GM12801 (cell line): ENCODE data around the gene CXorf65.

ENCODE experiments used
- TF ChIP-seq, protein P1 (sequence below): IDR thresholded peaks from one replicate; pipeline ENCODE4 v1.5.1; 2011; ENCODE audit warnings: control low read depth; ENCODE audit not compliant: insufficient read length; ENCODE audit errors: extremely low read depth

Gene CXorf65

DNA sequence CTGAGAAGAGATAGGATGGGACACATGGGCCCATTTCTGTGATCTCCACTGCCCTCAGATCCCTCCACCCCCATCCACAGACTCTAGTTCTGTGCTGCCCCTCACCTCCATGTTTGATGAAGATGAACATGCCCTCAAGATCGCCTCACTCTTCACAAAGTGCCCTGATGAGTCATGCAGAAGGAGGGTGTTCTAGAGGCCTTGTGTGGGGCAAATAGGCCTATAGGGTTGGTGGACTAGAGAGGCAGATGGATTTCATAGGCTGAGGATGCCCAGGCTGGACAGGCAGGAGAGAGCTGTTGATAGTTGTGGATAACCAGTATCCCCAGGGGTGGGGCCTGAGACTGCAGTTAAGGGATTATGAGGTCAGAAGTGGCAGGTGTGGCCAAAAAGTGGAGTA, at the start of gene CXorf65:
CXorf65 (minus strand) TSS at position 314 of the 400 bp plus-strand sequence; CDS start at position 130, 184 bp downstream.
- TF ChIP-seq, protein P1, sequence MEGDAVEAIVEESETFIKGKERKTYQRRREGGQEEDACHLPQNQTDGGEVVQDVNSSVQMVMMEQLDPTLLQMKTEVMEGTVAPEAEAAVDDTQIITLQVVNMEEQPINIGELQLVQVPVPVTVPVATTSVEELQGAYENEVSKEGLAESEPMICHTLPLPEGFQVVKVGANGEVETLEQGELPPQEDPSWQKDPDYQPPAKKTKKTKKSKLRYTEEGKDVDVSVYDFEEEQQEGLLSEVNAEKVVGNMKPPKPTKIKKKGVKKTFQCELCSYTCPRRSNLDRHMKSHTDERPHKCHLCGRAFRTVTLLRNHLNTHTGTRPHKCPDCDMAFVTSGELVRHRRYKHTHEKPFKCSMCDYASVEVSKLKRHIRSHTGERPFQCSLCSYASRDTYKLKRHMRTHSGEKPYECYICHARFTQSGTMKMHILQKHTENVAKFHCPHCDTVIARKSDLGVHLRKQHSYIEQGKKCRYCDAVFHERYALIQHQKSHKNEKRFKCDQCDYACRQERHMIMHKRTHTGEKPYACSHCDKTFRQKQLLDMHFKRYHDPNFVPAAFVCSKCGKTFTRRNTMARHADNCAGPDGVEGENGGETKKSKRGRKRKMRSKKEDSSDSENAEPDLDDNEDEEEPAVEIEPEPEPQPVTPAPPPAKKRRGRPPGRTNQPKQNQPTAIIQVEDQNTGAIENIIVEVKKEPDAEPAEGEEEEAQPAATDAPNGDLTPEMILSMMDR: no peak

DNA sequence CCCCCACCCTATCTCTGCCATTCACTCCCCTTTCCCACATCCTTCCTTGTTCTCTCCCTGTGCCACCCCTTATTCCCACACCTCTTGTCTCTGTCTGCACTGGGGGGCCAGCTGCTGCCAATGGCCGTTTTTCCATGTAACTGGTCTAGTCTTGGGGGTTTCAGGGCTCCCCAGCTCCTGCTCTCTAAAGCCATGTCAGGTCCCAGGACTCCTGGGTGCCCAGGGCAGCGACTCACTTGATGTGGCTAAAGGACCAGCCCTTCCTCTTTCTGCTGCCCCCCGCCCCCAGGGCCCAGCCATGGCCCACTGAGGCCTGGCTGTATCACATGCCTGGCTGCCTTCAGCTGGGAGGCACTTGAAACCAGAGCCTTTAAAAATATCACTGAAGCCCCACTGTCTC, 48.1 kb upstream of the CXorf65 start:
- TF ChIP-seq, protein P1: no peak

DNA sequence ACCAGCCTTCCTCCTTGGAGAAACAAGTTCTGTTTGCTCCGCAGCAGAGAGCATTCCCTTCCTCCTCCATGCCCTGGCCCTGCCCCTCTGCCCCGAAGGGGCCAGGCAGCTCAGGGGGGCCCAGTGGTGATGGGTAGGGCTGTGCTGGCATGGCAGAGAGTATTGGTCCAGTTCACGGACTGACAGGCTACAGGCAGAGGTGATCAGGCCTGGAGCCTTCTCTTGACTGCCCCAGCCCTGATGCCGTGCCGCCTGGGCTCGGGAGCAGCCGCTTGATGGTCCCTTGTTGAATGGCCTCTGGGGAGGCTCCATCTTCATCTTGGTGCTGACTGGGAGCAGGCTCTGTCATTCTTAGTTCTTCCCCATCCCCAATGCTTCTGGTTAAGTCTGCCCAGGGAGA, 47.7 kb upstream of the CXorf65 start:
- TF ChIP-seq, protein P1: no peak

DNA sequence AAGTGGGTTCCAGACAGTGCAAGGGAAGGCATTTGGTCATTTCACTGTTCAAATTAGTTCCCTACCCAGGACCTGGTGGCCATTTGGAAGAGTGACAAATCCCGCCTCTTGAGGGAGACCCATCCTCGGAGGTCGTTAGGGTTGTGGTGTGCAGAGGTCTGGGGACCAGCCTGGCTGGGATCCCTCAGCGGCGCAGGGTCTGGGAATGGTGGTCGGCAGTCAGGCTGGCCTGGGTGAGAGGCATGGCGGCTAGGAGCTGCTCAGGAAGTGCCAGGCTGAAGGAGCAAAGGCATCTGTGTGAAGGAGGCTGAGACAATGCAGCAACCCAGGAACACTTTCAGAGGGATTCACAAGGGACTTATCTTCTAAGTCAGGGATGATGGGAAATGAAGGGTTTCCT, 44.8 kb upstream of the CXorf65 start:
- TF ChIP-seq, protein P1: no peak

DNA sequence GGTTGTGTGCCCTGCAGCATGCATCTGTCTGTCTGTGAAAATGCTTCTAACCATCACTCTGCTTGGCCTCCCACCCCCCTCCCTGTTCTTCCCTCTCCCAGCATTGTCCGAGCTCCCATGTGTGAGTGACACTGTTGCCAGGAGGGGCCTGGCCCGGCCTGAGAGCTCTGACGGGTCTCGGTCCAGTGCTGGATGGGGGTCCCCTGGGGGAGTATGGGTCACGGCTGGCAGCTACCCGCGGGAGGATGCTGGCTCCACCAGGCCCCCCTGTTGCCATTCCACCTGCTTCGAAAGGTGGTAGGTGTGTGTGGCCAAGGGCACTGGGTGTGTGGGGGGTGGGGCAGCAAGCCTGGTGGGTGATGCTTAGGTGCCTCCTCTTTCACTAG, 41.7 kb upstream of the CXorf65 start:
- TF ChIP-seq, protein P1: no peak

DNA sequence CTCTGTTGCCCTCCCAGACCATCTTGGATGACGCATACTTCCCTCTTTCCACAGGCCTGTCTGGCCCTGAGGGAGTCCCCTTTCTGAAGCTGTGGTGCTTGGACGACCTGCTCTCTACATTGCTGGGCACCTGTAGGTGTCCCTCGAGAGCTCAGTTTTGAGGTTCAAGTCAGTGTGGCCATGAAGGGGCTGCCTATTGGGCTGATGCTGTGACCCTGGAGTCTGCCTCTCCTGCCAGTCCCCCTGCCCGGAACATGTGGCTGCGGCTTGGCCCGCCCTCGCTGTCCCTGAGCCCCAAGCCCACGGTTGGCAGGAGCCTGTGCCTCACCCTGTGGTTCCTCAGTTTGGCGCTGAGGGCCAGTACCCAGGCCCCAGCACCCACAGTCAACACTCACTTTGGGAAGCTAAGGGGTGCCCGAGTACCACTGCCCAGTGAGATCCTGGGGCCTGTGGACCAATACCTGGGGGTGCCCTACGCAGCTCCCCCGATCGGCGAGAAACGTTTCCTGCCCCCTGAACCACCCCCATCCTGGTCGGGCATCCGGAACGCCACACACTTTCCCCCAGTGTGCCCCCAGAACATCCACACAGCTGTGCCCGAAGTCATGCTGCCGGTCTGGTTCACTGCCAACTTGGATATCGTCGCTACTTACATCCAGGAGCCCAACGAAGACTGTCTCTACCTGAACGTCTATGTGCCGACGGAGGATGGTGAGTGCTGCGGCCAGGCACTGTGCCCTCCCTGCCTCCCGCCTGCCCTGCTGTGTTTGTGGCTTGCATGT, 41.1 kb upstream of the CXorf65 start:
- TF ChIP-seq, protein P1: no peak

DNA sequence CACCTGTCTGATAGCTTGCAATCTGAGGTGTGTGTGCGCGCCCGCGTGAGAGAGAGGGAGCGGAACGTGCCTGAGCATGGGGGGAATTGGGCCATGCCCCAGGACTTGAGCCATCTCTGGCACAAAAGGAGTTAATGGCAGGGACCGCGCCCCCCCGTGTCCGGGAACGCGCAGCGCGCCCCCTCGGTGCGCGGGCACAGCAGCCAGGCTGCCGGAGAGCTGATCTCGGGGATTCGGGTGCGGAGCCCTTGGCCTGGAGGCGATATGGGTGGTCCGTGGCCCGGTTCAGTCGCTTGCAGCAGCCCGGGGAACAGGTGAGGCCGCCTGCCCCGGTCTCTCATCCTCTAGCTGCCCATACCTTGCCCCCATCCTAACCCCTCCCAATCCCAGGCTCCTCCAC, 38.1 kb upstream of the CXorf65 start, which contains the start of gene NLGN3:
NLGN3 (plus strand) TSS at position 191 of the 400 bp plus-strand sequence. CDS start 2,909 bp downstream, outside the sequence.
- TF ChIP-seq, protein P1: no peak
